Astrocyte (in vitro differentiated cells and primary cell): ENCODE results near the gene CACHD1. TPM values are rescaled to one million over a fixed set of nuclear protein-coding genes. Genes with fewer than 3 reads are reported as not detected.

Experiments used
- DNase-seq: peaks from one replicate; pipeline ENCODE4 v3.0.0-alpha.2; 2010; ENCODE audit warnings: low read depth
- FAIRE-seq: peaks from 2 replicates; lab custom pipeline; 2011; peaks lifted over from hg19 to GRCh38; lab: Jason Lieb, UNC
- H2AFZ ChIP-seq: 2 replicates; pipeline ENCODE4 v1.6.0; 2012; ENCODE audit warnings: low read depth, low read length, inconsistent platforms
- H3K27ac ChIP-seq: 2 replicates; pipeline ENCODE4 v1.5.1; 2011; ENCODE audit warnings: low read depth, low read length, inconsistent platforms
- H3K27me3 ChIP-seq: 2 replicates; pipeline ENCODE4 v1.6.0; 2011; ENCODE audit warnings: low read length, inconsistent platforms; ENCODE audit not compliant: insufficient read depth
- H3K36me3 ChIP-seq: 2 replicates; pipeline ENCODE4 v1.5.1; 2011; ENCODE audit warnings: low read length, inconsistent platforms; ENCODE audit not compliant: insufficient read depth
- H3K4me1 ChIP-seq: 2 replicates; pipeline ENCODE4 v1.5.1; 2011; ENCODE audit warnings: low read length, inconsistent platforms; ENCODE audit not compliant: insufficient read depth
- H3K4me2 ChIP-seq: 2 replicates; pipeline ENCODE4 v1.6.0; 2012; ENCODE audit warnings: low read length, inconsistent platforms
- H3K4me3 ChIP-seq: 2 replicates; pipeline ENCODE4 v1.5.1; 2011; ENCODE audit warnings: low read depth, mild to moderate bottlenecking, low read length, inconsistent platforms; ENCODE audit not compliant: insufficient read depth
- H3K79me2 ChIP-seq: 2 replicates; pipeline ENCODE4 v1.6.0; 2012; ENCODE audit warnings: mild to moderate bottlenecking, low read length, inconsistent platforms; ENCODE audit not compliant: insufficient read depth
- H3K9ac ChIP-seq: 2 replicates; pipeline ENCODE4 v1.6.0; 2012; ENCODE audit warnings: mild to moderate bottlenecking, low read length, inconsistent platforms
- H3K9me3 ChIP-seq: 2 replicates; pipeline ENCODE4 v1.5.1; 2012; ENCODE audit warnings: low read depth, mild to moderate bottlenecking, low read length, inconsistent platforms; ENCODE audit not compliant: insufficient read depth
- H4K20me1 ChIP-seq: 2 replicates; pipeline ENCODE4 v1.6.0; 2012; ENCODE audit warnings: low read length, inconsistent platforms; ENCODE audit not compliant: insufficient read depth
- H3K27ac Mint-ChIP-seq: one replicate; pipeline ENCODE4 v1.8.0; 2021; ENCODE audit warnings: mild to moderate bottlenecking, mixed read lengths; ENCODE audit not compliant: unreplicated experiment
- H3K27me3 Mint-ChIP-seq: one replicate; pipeline ENCODE4 v1.8.0; 2021; ENCODE audit warnings: low read depth, mixed read lengths; ENCODE audit not compliant: unreplicated experiment
- H3K36me3 Mint-ChIP-seq: one replicate; pipeline ENCODE4 v1.8.0; 2021; ENCODE audit warnings: low read depth, mixed read lengths; ENCODE audit not compliant: unreplicated experiment
- H3K4me1 Mint-ChIP-seq: one replicate; pipeline ENCODE4 v1.8.0; 2021; ENCODE audit warnings: low read depth, mixed read lengths; ENCODE audit not compliant: unreplicated experiment
- H3K4me3 Mint-ChIP-seq: one replicate; pipeline ENCODE4 v1.8.0; 2021; ENCODE audit warnings: mild to moderate bottlenecking, moderate library complexity, mixed read lengths; ENCODE audit not compliant: unreplicated experiment
- H3K9me3 Mint-ChIP-seq: one replicate; pipeline ENCODE4 v1.8.0; 2021; ENCODE audit warnings: mild to moderate bottlenecking, mixed read lengths; ENCODE audit not compliant: unreplicated experiment
- CTCF ChIP-seq: IDR thresholded peaks from 2 replicates; pipeline ENCODE4 v1.5.1; 2011; ENCODE audit warnings: low read depth, mild to moderate bottlenecking, inconsistent platforms, low read length, moderate library complexity; ENCODE audit not compliant: insufficient read depth
- EZH2 ChIP-seq: IDR thresholded peaks from 2 replicates; pipeline ENCODE4 v1.6.1; 2012; ENCODE audit warnings: mild to moderate bottlenecking, low read length, inconsistent platforms; ENCODE audit not compliant: insufficient read depth
- total RNA-seq: library from RNA; stranded (reverse); gene quantifications from 2 replicates; pipeline ENCODE4 v1.2.1, GENCODE V29; 2021

The CACHD1 gene
- total RNA-seq, 1 donor from 2014 or later: 21.2 TPM

- Mint-ChIP-seq H3K4me3 (no peak overlapping the region), H3K27me3 (no peaks in the 10 kb centered on the region), H3K27ac (peak overlapping the region; percentile 41), H3K9me3 (no peaks in the 10 kb centered on the region), H3K36me3 (peaks cover 5% of the 10 kb centered on the region), H3K4me1 (peaks cover 49% of the 10 kb centered on the region)
- no peak overlapping the region for H3K4me3 ChIP-seq
- no peak overlapping the region for H3K9ac ChIP-seq
- H3K9me3 ChIP-seq: no peaks in the 10 kb centered on the region
- peaks cover 16% of the 10 kb centered on the region for H3K79me2 ChIP-seq
- no peaks in the 10 kb centered on the region for H3K27me3 ChIP-seq
- no peak overlapping the region for H2AFZ ChIP-seq
- peaks cover 33% of the 10 kb centered on the region for H4K20me1 ChIP-seq
- H3K4me2 ChIP-seq: no peak overlapping the region
- FAIRE-seq (no peak), DNase-seq (no peak)
- H3K4me1 ChIP-seq: peaks cover 23% of the 10 kb centered on the region
- no peak overlapping the region for H3K27ac ChIP-seq
- no peaks in the 10 kb centered on the region for H3K36me3 ChIP-seq
- TF ChIP-seq EZH2 (no peak), CTCF (no peak)
Measured at GRCh38 chr1:64483731-64484414, 13.9 kb downstream of the CACHD1 start.

GRCh38 chr1:64484651-64485050, 14.7 kb downstream of the CACHD1 start:
- H2AFZ ChIP-seq: no peak overlapping the region
- H4K20me1 ChIP-seq: peaks cover 25% of the 10 kb centered on the region
- Mint-ChIP-seq H3K27me3 (no peaks in the 10 kb centered on the region), H3K36me3 (peaks cover 5% of the 10 kb centered on the region), H3K9me3 (no peaks in the 10 kb centered on the region), H3K4me3 (no peak overlapping the region), H3K4me1 (peaks cover 42% of the 10 kb centered on the region), H3K27ac (no peak overlapping the region)
- H3K9ac ChIP-seq: no peak overlapping the region
- H3K79me2 ChIP-seq: peaks cover 14% of the 10 kb centered on the region
- H3K4me1 ChIP-seq: peaks cover 23% of the 10 kb centered on the region
- TF ChIP-seq EZH2: no peak
- TF ChIP-seq CTCF: no peak
- no peaks in the 10 kb centered on the region for H3K9me3 ChIP-seq
- no peak overlapping the region for H3K27ac ChIP-seq
- H3K4me2 ChIP-seq: no peak overlapping the region
- H3K36me3 ChIP-seq: no peaks in the 10 kb centered on the region
- FAIRE-seq: no peak
- no peaks in the 10 kb centered on the region for H3K27me3 ChIP-seq
- H3K4me3 ChIP-seq: no peak overlapping the region
- DNase-seq: peak; percentile 67

DNA sequence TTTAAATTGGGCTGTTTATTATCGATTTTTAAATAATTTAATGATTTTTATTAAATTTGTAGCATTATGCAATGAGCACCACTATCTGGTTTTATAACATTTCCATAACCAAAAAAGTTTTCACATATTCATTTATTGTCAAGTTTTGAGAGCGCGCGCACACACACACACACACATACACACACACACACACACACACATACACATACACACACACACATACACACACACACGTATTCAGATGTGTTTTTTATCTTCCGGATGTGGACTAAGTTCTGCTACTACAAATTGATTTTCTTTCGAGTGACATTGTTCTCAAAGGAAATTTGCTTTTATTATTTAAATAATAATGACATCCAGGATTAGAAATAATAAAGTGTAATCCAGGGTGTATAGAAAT, 16.3 kb downstream of the CACHD1 start:
- H4K20me1 ChIP-seq: peaks cover 24% of the 10 kb centered on the region
- no peak overlapping the region for H3K27ac Mint-ChIP-seq
- H3K9me3 ChIP-seq: no peaks in the 10 kb centered on the region
- H3K4me1 Mint-ChIP-seq: peaks cover 42% of the 10 kb centered on the region
- no peaks in the 10 kb centered on the region for H3K27me3 Mint-ChIP-seq
- no peak overlapping the region for H2AFZ ChIP-seq
- H3K4me3 ChIP-seq: no peak overlapping the region
- FAIRE-seq (no peak), DNase-seq (no peak)
- no peaks in the 10 kb centered on the region for H3K27me3 ChIP-seq
- H3K4me3 Mint-ChIP-seq: no peak overlapping the region
- TF ChIP-seq EZH2: no peak
- H3K27ac ChIP-seq: no peak overlapping the region
- no peak overlapping the region for H3K4me2 ChIP-seq
- H3K36me3 Mint-ChIP-seq: peaks cover 6% of the 10 kb centered on the region
- no peak overlapping the region for H3K9ac ChIP-seq
- H3K79me2 ChIP-seq: peaks cover 11% of the 10 kb centered on the region
- no peaks in the 10 kb centered on the region for H3K9me3 Mint-ChIP-seq
- peaks cover 20% of the 10 kb centered on the region for H3K4me1 ChIP-seq
- H3K36me3 ChIP-seq: no peaks in the 10 kb centered on the region
